CD4-positive, alpha-beta T cell treated with Interleukin-12 subunit alpha and Interleukin-12 subunit beta, for 1 hour (primary cell): ENCODE results near the gene MAPRE2.
"Not testable (repeated sequence)": the region's sequence is repeated elsewhere in the genome, so short reads cannot be mapped to it uniquely, and the experiment has no call there.

ENCODE experiments used
- DNase-seq: peaks from one replicate; pipeline ENCODE4 v3.0.0-alpha.2; 2020

Gene MAPRE2

DNA sequence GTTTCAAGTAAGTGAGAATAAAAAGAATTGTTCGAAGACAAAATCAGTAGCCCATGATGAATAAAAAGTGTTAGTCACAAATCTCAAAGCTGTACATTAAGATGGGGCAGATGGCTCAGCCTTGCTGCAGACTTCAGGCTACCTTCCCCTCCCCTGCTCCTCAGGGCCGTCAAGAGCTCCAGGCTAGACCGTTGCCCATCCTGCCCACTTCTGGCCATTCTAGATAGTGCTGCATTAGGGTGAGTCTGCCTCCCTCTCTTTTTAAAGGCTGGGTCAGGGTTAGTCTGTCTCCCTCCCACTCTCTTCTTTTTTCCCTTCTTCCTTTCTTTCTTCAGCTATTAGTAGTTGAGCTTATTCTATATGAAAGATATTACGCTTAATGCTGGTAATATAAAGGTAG is 86.0 kb downstream of the MAPRE2 start:
- no peak for DNase-seq

GRCh38 chr18:35128675-35129074 is 87.5 kb downstream of the MAPRE2 start:
- no peak for DNase-seq

GRCh38 chr18:35130236-35130635 is 89.0 kb downstream of the MAPRE2 start:
- no peak for DNase-seq

DNA sequence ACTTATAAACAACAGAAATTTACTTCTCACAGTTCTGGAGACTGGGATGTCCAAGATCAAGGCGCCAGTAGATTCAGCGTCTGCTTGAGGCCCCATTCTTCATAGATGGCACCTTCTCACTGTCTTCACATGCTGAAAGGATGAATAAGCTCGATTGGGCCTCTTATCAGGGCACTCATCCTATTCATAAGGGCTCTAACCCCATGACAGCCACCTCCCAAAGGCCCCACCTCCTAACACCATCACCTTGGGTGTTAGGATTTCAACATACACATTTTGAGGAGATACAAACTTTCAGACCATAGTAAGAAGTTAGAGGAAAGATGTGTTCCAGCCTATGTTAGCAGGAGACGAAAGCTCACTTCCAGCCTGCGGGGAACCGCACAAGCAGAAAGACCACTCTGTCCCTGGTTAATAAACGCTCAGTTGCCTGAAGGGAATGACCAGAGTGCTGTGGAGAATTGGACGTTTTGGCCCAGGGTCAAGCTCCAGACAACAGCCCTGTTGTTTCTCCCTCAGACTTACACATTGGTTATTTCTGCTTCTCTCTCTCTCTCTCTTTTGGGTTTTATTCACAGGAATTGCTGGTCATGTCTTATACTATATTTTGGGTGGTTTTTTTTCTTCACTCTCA is 90.3 kb downstream of the MAPRE2 start:
- DNase-seq, result no peak

- no peak for DNase-seq
Observed at GRCh38 chr18:35132021-35132902, 91.0 kb downstream of the MAPRE2 start.

DNA sequence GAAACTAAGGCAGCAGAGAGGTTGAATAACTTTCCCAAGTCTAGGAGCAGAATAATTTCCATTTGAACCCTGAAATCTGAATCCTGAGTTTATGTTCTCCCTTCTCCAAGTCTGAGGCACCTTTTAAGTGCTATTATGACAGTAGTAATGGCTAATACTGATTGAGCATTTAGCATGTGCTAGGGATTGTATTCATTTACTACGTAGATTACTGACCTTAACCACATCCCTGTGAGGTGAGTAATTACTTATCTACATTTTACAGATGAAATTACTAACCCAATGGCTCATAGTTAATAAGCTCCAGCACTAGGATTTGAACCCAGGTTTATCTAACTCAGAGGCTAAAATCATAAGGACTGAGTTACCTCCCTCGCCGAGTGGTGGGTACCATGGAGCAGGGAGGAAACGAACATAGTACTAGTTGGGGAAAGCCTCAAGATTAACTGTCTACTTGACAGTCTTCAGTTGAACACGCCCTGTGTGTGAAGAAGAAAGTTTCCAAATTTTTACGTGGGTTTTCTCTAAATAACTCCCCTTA is 93.0 kb downstream of the MAPRE2 start:
- no peak for DNase-seq

GRCh38 chr18:35134791-35135531 is 93.7 kb downstream of the MAPRE2 start:
- DNase-seq, result no peak

DNA sequence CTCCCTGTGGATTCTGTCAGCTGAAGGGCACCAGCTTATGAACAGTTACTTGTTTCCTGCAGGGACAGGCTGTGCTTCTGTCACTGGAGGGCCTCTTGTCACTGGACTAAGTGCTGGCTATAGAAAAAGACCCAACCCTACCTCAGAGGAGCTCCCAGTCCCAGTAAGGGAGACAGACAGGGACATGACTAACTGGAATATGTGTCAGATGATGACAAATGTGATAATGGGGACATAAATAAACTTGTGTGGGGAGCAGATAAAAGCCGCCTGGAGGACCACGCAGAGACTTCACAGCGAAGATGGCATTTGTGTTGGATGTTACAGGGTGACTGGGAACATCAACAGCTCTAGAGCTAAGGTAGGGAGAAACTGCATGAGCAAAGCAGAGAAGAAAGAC is 95.0 kb downstream of the MAPRE2 start:
- no peak for DNase-seq

DNA sequence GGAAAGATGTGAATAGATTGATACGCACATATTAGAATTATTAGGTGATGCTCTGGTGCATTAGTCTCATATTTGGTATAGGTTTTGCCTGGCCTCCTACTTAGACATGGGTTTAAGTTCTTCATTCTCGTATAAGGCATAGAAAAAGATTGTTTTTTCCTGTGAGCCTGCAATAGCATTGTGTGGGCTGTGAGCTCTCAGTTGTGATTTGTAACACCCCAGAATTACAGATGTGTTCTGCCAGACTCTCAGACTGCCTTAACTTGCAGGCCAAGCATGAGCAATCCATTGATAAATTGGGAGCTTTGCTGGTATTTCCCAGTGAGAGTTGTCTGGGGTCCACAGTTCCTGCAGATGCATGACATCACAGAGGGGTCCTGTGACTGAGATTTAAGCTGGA is 95.7 kb downstream of the MAPRE2 start:
- DNase-seq, result no peak

GRCh38 chr18:35137632-35138031 is 96.4 kb downstream of the MAPRE2 start:
- no peak for DNase-seq

DNA sequence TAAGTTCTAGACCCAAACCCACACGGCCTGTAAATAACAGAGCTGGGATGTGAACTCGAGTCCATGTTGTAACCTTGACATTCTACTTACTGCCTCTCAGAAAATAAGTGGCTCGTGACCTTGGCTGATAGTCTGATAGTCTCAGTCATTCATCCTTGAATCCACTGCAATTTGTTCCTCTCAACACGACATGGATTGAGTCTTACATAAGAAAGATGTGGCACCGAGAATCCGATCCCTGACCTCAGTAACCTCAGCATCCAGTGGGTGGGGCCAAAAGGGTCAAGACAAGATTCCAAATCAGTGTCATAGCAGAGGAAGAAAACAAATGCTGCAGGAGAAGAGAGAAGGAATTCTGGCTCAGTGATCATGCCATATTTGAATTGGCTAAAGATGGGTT is 97.6 kb downstream of the MAPRE2 start:
- DNase-seq, result no peak

DNA sequence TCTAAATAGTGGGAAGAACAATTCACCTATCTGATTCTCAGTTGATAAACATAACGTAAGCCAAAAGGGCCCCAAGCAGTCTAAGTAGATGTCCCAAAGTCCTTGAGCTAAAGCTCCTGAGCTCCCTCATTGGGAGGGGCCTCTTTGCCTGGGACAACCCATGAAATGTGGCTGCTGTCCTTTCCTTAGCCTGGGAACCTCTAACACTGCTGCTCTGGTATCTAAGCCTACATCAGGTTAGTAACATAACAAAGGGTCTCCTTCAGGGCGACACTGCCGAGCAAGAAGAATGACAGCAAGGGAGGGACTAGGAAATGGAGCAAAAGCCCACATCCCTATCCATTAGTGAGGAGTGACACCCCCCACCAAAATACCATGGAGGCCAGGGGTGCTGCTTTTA is 98.3 kb downstream of the MAPRE2 start:
- no peak for DNase-seq

DNA sequence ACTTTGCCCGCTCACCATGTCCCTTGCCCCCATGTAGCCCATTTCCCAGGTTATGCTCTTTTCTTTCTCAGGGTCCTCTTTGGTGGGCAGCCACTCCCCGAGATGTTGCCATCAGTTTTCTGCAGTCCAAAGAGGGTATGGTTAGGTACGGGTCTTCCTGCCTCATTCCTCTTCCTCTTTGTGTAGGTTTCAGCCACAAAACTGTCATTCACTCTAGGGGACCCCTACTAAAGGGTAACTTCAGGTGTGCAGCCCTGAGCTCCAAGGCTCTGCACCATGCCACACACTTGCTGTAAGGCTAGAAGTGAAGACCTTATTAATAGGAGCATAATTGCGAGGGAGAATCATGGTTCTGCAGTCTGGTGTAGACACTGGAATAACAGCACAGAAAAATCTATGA is 99.9 kb downstream of the MAPRE2 start:
- DNase-seq, result no peak

GRCh38 chr18:35141567-35142274 is 100.5 kb downstream of the MAPRE2 start:
- no peak for DNase-seq

DNA sequence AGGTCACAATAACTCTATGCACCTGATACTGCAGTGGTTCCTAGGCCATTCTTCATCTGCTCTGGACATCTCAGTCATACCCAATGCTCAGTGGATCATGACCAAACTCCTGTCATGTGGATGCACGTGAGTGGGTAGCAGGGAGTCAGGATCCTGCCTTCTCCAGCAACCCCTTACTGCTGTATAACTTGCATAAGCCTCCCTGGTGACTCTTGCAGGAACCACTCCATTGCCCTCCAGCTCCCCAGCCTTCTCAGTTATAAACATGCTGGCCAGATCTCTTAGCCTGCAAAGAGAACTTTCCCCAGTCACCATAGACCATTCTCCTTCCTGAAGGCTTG is 101.0 kb downstream of the MAPRE2 start:
- no peak for DNase-seq

- DNase-seq, result peak; percentile 43
Observed at GRCh38 chr18:35143622-35144596, 102.7 kb downstream of the MAPRE2 start.

DNA sequence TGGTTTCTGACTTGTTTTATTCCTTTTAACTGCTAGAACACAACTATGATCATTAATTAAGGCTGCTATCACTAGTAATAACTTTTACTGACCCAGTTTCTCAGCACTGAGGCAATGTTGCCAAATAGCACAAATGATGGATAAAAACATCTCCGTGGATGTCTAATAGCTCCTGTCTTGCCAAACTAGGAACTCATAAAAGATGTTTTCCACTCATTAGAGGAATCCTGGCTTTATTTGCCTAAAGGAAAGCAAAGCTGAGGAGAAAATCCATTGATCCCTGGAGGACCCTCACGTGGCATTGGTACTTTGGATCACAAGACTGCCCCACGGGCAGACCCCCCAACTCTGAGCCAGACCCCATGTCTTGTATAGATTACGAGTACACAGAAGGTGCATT is 103.5 kb downstream of the MAPRE2 start:
- no peak for DNase-seq

DNA sequence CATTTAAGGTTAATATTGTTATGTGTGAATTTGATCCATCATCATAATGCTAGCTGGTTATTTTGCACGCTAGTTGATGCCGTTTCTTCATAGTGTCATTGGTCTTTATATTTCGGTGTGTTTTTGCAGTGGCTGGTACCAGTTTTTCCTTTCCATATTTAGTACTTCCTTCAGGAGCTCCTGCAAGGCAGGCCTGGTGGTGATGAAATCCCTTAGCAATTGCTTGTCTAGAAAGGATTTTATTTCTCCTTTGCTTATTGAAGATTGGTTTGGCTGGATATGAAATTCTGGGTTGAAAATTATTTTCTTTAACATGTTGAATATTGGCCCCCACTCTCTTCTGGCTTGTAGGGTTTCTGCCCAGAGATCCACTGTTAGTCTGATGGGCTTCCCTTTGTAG is 109.0 kb downstream of the MAPRE2 start:
- DNase-seq, result not testable (repeated sequence)

DNA sequence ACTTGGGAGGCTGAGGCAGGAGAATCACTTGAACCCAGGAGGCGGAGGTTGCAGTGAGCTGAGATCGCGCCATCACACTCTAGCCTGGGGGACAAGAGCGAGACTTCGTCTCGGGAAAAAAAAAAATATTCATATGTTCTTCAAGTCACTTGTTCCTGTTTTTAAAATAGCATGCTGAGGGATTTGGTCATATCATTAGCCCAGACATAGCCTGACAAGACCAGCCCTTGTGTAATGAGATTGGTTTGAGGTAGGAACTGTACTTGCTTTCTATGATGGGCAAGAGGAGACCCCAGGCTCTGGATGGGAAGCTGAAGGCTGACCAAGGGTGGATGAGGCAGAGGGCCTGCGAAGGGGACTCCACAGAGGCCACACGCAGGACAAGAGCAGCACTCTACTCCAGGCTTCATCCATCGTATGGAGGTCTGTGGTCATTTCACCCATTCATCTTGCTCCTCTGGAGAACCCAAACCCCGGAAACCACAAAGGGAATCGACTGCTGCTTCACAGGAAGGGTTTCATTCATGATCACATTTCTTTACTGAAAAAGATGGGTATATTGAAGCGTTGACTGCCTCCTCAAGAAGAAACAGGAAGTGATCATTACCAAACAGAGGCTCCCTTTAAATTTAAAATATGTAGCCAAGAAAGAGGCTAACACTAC is 112.5 kb downstream of the MAPRE2 start:
- no peak for DNase-seq

GRCh38 chr18:35155398-35156117 is 114.3 kb downstream of the MAPRE2 start:
- no peak for DNase-seq
